HepG2 (cell line): ENCODE results near the gene CASS4. TPM values are rescaled to one million over a fixed set of nuclear protein-coding genes. Genes with fewer than 3 reads are reported as not detected.
A peak's percentile ranks its signal among the peaks of the same experiment; 100 is the strongest.

ENCODE experiments used
- FIP1L1 ChIP-seq: fragments of 200-400 bp; formaldehyde crosslinking; IDR thresholded peaks from 2 replicates; pipeline ENCODE4 v1.6.1; 2018; ENCODE audit warnings: low read depth, mild to moderate bottlenecking, low read length, moderate library complexity, borderline replicate concordance; ENCODE audit not compliant: insufficient read depth
- HNRNPH1 ChIP-seq: fragments of 200-400 bp; formaldehyde crosslinking; optimal IDR thresholded peaks from 2 replicates; pipeline ENCODE3; 2017; ENCODE audit warnings: mild to moderate bottlenecking, low read depth, low read length
- HOXD1 ChIP-seq: sonication (generic); formaldehyde crosslinking; IDR thresholded peaks from 2 replicates; pipeline ENCODE4 v1.5.0; 2020; ENCODE audit warnings: missing genetic modification reagents
- NFATC3 ChIP-seq: sonication (generic); formaldehyde crosslinking; IDR thresholded peaks from 2 replicates; pipeline ENCODE4 v1.5.1; 2020; ENCODE audit warnings: mild to moderate bottlenecking, missing genetic modification reagents
- PAX8 ChIP-seq: sonication (generic); formaldehyde crosslinking; IDR thresholded peaks from 2 replicates; pipeline ENCODE4 v1.8.0; 2022; ENCODE audit warnings: mild to moderate bottlenecking, missing genetic modification reagents, borderline replicate concordance
- TBP ChIP-seq: sonication (generic); formaldehyde crosslinking; IDR thresholded peaks from 2 replicates; pipeline ENCODE4 v1.5.0; 2020; ENCODE audit warnings: missing genetic modification reagents
- polyA plus RNA-seq, 8 experiments: library from polyadenylated mRNA; depleted of rRNA in 3 of 8; stranded (reverse) in 7 of 8; unstranded in 1 of 8; fragments of >200 nt; fragmentation: Illumina TruSeq in 4 of 8; extraction: Trizol in 4 of 8; gene quantifications; 2 replicates each; pipeline versions ENCODE4 v1.2.1 to v1.2.3, GENCODE V29; 2011 to 2016; ENCODE audit warnings: low read depth in 4 of 8, missing spikeins in 1 of 8, mixed read lengths in 1 of 8; ENCODE audit not compliant: insufficient read depth in 1 of 8
- total RNA-seq, 5 experiments: library from RNA; depleted of rRNA; stranded (reverse); fragments of >200 nt; fragmentation: Illumina TruSeq; extraction: Trizol; gene quantifications; 2 replicates each; pipeline ENCODE4 v1.2.3, GENCODE V29; 2016; ENCODE audit warnings: low read depth in 1 of 5
- TF ChIP-seq, protein P1 (sequence below): sonication (generic); formaldehyde crosslinking; IDR thresholded peaks from 2 replicates; pipeline ENCODE4 v1.5.0; 2020; ENCODE audit warnings: mild to moderate bottlenecking, missing genetic modification reagents, borderline replicate concordance
- TF ChIP-seq, protein P2 (sequence below): sonication (generic); formaldehyde crosslinking; IDR thresholded peaks from 2 replicates; pipeline ENCODE4 v1.4.0; 2020; ENCODE audit warnings: missing genetic modification reagents, borderline replicate concordance
- TF ChIP-seq, protein P3 (sequence below): sonication (generic); formaldehyde crosslinking; IDR thresholded peaks from 2 replicates; pipeline ENCODE4 v1.4.0; 2020; ENCODE audit warnings: mild to moderate bottlenecking, missing genetic modification reagents

CASS4 gene
- total and polyA plus RNA-seq, 2 of the 13 experiments (the other 11 are each of a cell fraction or from before 2014, with no cell fraction given), result 0.17 to 0.49 TPM

DNA sequence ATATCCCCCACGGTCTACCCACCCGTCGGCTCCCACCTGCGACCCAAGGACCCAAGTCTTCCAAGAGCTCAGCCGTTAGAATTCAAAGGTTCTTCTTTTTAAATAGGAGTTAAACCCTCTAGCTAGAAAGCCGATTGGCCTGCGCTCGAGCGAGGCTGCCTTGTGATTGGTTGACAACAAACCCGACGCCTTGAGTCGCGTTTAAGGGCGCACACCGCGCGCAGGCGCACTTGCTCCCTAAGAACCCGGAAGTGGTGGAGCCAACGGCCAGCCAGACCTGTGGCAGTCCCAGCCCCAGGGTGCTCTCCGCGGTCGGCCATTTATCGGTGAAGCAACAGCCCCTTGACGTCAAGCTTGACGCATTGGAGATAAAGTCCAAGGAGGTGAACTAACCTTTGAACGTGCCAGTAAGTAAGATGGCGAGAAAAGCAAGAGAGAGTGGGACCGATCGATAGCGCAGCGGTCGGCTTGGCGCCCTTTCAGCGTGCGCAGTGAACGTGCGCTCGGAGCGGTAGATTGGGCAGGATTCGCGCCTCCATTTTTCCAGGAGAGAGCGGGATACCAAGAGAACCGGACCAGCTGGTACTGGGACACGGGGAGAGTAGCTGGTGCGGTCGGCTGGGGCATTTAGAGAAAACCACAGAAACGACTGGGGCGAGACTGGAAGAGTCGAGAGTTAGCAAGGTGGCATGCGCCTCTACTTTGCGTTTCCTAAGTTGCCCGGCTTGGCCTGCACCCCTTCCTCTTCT, 19.8 kb upstream of the CASS4 start, which contains the start of the genes AURKA and CSTF1 (continued):
- TF ChIP-seq, protein P1, sequence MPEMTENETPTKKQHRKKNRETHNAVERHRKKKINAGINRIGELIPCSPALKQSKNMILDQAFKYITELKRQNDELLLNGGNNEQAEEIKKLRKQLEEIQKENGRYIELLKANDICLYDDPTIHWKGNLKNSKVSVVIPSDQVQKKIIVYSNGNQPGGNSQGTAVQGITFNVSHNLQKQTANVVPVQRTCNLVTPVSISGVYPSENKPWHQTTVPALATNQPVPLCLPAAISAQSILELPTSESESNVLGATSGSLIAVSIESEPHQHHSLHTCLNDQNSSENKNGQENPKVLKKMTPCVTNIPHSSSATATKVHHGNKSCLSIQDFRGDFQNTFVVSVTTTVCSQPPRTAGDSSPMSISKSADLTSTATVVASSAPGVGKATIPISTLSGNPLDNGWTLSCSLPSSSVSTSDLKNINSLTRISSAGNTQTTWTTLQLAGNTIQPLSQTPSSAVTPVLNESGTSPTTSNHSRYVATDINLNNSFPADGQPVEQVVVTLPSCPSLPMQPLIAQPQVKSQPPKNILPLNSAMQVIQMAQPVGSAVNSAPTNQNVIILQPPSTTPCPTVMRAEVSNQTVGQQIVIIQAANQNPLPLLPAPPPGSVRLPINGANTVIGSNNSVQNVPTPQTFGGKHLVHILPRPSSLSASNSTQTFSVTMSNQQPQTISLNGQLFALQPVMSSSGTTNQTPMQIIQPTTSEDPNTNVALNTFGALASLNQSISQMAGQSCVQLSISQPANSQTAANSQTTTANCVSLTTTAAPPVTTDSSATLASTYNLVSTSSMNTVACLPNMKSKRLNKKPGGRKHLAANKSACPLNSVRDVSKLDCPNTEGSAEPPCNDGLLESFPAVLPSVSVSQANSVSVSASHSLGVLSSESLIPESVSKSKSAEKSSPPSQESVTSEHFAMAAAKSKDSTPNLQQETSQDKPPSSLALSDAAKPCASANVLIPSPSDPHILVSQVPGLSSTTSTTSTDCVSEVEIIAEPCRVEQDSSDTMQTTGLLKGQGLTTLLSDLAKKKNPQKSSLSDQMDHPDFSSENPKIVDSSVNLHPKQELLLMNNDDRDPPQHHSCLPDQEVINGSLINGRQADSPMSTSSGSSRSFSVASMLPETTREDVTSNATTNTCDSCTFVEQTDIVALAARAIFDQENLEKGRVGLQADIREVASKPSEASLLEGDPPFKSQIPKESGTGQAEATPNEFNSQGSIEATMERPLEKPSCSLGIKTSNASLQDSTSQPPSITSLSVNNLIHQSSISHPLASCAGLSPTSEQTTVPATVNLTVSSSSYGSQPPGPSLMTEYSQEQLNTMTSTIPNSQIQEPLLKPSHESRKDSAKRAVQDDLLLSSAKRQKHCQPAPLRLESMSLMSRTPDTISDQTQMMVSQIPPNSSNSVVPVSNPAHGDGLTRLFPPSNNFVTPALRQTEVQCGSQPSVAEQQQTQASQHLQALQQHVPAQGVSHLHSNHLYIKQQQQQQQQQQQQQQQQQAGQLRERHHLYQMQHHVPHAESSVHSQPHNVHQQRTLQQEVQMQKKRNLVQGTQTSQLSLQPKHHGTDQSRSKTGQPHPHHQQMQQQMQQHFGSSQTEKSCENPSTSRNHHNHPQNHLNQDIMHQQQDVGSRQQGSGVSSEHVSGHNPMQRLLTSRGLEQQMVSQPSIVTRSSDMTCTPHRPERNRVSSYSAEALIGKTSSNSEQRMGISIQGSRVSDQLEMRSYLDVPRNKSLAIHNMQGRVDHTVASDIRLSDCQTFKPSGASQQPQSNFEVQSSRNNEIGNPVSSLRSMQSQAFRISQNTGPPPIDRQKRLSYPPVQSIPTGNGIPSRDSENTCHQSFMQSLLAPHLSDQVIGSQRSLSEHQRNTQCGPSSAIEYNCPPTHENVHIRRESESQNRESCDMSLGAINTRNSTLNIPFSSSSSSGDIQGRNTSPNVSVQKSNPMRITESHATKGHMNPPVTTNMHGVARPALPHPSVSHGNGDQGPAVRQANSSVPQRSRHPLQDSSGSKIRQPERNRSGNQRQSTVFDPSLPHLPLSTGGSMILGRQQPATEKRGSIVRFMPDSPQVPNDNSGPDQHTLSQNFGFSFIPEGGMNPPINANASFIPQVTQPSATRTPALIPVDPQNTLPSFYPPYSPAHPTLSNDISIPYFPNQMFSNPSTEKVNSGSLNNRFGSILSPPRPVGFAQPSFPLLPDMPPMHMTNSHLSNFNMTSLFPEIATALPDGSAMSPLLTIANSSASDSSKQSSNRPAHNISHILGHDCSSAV (CRISPR knock-in tag), result 0 out of 2 replicates have a peak, but pooled peaks have one; percentile 46
- TF ChIP-seq, protein P2, sequence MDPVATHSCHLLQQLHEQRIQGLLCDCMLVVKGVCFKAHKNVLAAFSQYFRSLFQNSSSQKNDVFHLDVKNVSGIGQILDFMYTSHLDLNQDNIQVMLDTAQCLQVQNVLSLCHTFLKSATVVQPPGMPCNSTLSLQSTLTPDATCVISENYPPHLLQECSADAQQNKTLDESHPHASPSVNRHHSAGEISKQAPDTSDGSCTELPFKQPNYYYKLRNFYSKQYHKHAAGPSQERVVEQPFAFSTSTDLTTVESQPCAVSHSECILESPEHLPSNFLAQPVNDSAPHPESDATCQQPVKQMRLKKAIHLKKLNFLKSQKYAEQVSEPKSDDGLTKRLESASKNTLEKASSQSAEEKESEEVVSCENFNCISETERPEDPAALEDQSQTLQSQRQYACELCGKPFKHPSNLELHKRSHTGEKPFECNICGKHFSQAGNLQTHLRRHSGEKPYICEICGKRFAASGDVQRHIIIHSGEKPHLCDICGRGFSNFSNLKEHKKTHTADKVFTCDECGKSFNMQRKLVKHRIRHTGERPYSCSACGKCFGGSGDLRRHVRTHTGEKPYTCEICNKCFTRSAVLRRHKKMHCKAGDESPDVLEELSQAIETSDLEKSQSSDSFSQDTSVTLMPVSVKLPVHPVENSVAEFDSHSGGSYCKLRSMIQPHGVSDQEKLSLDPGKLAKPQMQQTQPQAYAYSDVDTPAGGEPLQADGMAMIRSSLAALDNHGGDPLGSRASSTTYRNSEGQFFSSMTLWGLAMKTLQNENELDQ, result 0 out of 2 replicates have a peak, but pooled peaks have one; percentile 81
- peak; percentile 97 for TF ChIP-seq FIP1L1
- TF ChIP-seq, protein P3, sequence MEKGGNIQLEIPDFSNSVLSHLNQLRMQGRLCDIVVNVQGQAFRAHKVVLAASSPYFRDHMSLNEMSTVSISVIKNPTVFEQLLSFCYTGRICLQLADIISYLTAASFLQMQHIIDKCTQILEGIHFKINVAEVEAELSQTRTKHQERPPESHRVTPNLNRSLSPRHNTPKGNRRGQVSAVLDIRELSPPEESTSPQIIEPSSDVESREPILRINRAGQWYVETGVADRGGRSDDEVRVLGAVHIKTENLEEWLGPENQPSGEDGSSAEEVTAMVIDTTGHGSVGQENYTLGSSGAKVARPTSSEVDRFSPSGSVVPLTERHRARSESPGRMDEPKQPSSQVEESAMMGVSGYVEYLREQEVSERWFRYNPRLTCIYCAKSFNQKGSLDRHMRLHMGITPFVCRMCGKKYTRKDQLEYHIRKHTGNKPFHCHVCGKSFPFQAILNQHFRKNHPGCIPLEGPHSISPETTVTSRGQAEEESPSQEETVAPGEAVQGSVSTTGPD (CRISPR knock-in tag), result 0 out of 2 replicates have a peak, but pooled peaks have one; percentile 33
- TF ChIP-seq PAX8 (CRISPR knock-in tag), result 0 out of 2 replicates have a peak, but pooled peaks have one; percentile 53
- TF ChIP-seq NFATC3, result no peak
- peak; percentile 90 for TF ChIP-seq HNRNPH1
- TF ChIP-seq HOXD1 (CRISPR knock-in tag), result peak; percentile 98
- peak; percentile 78 for TF ChIP-seq TBP (CRISPR knock-in tag)
